Activated CD8-positive, alpha-beta memory T cell treated with anti-CD3 and anti-CD28 coated beads for 4 hours (primary cell): ENCODE results near the gene ITGAD.
A peak's percentile ranks its signal among the peaks of the same experiment; 100 is the strongest.

Experiments
- DNase-seq, 2 donors: peaks; one replicate each; pipeline ENCODE4 v3.0.0-alpha.2; 2020; ENCODE audit warnings: low read depth in 2 of 2

Gene ITGAD

DNA sequence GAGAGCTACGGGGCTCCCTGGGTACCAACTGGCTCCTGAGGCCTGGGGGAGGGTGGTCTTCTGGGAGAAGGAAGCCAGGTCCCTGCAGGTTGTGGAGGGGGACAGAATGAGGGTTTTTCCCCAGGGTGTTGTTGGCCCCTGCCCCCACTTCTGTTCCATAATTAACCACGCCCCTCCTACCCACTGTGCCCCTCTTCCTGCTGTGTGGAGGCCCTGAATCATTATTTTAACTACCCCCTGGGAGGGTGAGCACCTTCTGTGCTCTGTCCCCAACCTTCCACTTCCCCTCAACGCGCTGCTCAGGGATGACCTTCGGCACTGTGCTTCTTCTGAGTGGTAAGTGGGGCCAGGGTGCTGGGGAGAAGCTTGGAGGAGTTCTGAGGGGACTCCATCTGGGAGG, at the start of gene ITGAD:
Gene ITGAD, plus strand, starts transcription at position 280 of the 400 bp plus-strand sequence. Its CDS starts 26 bp downstream, at position 306.
- no peak for DNase-seq

DNA sequence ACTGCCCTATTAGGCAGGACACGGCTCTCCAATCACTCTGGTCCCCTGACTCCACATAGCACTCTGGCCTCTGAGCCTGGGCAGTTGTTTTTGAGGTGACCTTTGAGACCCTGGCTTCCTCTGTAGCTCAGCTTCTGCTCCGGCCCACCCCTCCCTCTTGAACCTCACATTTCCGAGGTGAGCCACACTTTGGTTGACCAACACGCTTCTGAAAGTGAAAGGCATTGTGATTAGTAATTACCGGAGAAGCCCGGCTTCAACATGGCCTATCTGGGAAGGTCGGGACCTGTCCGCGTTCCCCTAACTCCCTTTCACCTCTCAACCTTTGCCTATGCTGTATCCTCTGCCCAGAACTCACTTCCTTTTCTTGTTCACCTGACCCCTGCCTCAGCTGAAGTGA, 48.4 kb upstream of the ITGAD start:
- DNase-seq = no peak

DNA sequence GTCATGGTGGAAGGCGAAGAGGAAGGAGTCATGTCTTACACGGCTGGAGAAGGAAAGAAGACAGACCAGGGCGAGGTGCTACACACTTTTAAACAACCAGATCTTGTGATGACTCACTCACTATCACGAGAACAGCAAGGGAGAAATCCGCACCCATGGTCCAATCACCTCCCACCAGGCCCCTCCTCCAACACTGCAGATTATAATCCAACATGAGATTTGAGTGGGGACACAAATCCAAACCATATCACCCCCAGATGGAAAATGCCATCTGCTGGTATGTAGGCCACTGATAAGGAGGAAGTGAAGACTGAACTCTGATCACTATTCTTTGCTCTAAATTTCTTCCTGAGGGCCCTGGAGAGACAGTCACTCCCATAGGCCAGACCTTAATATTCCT, 45.7 kb upstream of the ITGAD start:
- DNase-seq = no peak

DNA sequence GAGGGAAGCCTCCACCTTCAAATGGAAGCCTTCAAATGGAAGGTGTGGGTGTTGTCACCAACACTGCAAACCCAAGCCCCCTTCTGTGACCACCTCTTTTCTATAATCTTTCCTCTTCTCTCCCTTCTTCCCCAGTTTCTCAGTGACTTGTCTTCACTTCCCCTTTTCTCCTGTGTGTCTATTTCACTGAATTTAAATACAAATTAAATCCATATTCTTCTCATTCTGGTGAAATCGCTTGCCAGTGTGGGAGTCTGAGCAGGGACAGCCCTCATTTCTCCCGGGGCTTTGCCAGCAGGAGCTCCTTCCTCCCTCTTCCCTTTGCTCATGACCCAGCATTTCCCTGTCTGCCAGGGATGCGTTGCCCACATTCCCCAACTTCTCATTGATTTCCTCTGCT, 44.6 kb upstream of the ITGAD start:
- no peak for DNase-seq

DNA sequence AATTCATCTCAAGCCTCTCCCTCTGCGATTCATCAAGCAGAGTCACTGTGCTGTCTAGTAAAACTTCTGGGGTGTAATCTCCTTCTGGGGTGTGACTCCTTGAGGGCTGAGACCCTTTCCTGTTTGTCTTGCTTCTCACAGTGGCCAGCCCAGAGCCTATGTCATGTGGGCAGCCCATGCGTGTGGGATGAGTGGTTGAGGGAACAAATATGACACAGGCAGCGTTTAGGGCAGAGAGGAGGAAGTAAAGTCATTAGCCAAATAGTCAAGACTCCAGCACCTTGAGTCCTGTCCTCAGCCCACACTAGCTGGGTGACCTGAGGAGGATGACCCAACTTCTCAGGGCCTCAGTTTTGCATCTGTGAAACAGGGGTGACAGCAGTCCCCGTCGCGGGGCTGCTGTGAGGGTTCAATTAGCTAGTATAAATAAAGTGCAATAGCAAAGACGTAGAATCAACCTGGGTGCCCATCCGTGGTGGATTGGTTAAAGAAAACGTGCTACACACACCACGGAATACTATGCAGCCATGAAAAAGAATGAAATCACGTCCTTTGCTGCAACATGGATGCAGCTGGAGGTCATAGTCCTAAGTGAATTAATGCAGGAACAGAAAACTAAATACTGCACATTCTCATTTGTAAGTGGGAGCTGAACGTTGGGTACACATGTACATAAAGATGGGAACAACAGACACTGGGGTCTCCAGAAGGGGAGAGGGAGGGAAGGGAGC, 42.7 kb upstream of the ITGAD start:
- no peak for DNase-seq

DNA sequence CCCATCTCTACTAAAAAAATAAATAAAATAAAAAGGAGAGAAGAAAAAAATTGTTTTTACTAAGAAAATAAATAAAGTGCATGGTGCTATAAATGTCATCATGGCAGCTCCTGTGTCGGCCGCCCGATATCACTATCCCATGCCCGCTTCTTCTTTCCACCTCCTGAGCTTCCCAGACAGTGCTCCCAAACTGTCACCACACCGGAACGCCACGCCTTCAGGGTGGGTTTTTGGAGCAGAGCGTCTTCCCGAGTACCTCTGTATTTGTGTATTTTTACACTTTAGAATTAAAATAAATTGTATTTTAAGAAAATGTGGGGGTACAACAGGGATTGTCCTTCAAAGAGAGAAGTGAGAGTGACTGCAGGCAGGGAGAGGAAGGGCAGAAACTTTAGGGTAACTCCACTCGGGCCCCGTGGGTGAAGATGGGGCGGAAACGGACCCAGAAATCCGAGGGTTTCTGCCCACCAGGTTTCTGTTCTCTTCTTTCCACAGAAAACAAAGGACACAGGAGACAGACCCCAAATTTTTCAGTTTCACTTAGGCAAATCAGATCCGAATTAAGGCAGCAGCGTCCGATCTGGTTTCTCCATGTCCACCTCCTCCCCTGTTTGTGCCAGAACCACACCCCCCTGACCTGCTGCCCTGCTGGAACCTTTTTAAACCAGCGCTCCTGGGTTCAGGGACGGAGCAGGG, 41.7 kb upstream of the ITGAD start:
- no peak for DNase-seq

DNA sequence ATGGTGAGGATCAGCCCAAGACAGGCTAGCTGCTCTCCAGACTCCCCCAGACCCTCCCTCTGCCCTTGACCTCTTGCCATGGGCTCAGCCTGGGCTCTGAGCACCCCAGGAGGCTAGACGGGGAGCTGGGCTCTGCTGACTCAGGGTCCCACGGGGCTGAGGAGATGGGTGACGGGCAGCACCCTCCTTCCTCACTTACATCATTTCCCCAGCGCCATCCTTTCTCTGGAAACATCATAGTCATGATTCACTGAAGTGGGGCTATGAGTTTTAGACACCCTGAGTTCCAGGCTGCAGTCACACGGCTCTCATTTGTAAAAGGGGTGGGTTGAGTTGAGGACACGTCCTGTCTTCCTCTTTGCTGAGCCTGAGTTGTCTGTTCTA, 41.2 kb upstream of the ITGAD start:
- no peak for DNase-seq

DNA sequence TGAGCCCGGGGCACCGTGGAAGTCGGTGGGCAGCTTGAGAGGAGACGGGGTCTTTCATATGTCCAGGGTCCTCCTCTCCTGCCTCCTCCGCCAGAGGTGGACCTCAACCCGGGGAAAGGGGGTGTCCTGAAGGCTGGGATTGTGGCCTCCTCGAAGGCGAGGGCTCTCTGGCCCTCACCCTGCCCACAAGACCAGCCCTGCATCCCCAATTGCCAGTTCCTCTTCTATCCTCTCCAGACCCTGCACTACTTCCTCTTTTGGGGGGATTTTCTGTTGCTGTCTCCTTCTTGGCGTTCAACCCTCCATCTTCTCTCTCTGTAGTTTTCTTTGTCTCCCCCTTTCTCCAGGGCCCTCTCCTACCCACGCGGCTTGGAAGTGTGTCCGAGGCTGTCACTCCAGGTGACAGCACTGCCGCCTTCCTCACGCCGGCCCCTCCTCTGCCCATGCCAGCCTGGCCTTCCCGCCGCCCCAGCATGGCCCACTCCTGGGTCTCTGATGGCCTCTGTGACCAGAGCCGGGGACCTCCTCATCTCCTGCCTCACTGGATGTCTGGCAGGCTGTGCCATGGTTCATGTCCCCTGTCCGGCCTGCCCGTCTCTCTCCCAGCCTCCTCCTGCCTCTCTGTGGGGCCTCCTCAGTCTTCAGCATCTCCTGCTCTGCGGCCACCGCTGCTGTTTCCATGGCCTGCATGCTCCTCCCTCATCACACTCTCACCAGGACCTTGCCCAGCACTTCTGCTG, 40.6 kb upstream of the ITGAD start:
- DNase-seq = no peak

DNA sequence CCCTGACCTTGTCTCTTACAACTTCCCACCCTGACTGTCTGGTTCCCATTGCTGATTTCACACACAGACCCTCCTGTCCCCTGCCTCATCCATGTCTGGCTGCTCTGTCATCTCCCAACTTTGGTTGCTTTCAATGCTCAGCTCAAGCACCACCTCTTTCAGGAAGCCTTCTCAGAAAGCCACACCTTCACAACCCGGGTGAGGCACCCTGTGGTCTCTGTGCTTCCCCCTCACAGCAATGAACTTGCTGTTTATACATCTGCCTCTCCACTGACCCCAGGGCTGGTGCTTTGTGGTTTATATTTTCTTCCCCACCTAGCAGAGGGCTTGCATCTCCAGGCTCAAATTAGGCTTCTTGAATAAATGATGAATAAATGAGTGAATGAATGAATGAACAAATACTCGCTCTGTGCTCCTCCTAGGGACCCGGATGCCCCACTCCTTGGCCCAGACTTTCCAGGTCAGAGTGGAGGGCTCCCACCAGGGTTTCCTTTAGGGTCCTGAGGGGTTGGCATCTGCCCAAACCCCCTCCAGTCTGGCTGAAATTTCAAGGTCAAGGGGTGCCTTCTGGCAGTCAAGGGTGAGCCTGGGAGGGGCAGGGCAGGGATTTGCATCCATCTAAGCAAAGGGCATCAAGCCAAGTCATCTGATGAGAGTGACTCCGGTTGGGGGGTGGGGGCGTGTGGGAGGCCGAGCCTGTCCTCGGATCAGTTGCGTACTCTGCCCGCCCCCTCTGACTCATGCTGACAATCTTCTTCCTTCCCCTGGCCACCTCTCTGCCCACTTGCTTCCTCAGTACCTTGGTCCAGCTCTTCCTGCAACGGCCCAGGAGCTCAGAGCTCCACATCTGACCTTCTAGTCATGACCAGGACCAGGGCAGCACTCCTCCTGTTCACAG, 38.5 kb upstream of the ITGAD start, which contains the start of gene ITGAX:
Gene ITGAX, plus strand, starts transcription at position 783 of the 898 bp plus-strand sequence. Its CDS starts 79 bp downstream, at position 862.
- DNase-seq = peak; percentile 52 to 53

DNA sequence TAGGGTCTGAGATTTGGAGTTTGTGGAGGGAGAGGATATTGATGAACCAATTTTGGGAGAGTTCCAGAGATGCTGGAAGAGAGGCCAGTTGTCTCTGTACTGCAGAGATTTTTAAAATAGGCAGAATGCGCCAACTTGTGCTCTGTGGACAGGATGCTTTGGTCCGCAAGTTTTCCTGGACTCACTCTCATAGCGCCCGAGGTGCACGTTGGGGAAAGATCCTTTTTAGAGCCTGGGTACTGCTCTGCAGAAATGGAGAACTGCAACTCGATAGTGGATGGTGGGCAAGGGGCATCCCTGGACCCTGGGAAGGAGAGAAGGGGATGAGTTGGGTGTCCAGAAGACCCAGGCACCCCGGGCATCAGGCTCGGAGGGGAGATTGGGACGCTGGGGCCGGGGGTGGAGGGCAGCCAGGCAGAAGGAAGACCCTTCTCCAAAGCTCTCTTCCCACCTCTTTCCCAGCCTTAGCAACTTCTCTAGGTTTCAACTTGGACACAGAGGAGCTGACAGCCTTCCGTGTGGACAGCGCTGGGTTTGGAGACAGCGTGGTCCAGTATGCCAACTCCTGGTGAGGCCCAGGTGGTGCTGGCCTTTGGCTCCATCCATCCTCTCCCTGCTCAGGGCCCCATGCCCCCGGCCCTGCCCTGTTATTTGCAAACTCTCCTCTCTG, 37.6 kb upstream of the ITGAD start:
- DNase-seq = no peak

DNA sequence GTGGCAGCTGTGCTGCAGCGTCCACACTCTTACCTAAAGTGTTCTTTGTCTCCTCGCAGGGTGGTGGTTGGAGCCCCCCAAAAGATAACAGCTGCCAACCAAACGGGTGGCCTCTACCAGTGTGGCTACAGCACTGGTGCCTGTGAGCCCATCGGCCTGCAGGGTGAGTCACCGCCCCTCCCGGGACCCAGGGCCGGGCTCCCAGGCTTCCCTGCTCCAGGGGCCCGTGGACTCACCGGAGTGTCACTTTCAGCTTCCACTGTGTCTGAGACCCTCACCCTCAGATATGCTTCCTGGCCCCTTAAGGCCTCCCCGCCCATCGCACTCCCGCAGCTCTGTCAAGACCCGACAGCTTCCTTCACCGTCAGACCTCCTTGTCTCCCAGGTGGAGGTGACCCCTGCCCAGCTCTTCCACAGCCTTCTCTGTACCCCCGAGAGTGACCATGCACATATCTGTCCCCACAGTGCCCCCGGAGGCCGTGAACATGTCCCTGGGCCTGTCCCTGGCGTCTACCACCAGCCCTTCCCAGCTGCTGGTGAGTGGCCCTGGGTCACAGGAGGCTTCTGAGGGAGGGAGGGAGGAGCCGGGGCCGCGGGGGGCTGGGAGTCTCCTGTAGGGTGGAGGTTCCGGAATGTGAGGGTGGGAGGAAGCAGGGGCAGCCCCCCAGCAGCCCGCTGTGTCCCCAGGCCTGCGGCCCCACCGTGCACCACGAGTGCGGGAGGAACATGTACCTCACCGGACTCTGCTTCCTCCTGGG, 36.4 kb upstream of the ITGAD start:
- DNase-seq = no peak

DNA sequence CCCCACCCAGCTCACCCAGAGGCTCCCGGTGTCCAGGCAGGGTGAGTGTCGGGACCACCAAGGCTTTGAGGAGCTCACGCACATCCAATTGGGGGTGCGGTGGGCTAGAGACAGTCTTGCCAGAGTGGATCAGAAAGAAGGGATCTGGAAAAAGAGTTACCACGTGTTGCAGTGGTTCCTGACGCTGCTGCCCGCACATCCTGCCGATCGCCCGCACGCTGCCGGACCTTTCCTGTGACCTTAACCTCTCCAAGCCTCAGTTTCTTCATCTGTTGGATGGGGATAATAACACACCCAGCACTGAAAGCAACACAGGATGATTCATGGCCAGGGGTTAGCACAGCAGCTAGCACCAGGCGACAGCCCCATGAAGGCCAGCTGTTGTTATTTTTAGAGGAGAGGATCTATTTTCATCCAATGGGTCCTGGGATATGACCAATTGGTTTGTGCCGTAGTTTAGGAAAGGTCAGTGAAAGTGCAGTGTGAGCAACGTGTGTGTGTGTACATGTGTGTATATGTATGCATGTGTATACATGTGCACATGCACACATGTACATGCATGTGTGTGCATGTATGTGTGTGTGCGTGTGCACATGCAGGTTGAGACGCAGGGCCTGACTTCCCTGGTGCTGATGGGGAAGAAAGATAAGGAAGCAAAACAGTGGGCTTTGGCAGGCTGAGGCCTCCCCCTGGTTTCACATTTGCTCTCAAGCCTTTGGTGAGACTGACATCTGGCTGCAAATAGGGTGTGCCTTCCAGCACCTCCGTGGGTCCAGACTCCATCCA, 35.6 kb upstream of the ITGAD start:
- no peak for DNase-seq

DNA sequence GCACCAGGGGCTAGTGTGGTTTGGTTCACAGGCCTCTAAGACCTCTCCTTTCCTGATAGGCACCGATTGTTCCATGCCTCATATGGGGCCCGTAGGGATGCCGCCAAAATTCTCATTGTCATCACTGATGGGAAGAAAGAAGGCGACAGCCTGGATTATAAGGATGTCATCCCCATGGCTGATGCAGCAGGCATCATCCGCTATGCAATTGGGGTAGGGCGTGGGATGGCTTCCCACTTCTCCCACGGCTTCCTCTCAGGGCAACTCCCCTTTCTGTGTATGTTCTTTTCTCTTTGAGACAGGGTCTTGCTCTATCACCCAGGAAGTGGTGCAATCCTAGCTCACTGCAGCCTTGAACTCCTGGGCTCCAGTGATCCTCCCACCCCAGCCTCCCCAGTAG, 32.9 kb upstream of the ITGAD start:
- no peak for DNase-seq

DNA sequence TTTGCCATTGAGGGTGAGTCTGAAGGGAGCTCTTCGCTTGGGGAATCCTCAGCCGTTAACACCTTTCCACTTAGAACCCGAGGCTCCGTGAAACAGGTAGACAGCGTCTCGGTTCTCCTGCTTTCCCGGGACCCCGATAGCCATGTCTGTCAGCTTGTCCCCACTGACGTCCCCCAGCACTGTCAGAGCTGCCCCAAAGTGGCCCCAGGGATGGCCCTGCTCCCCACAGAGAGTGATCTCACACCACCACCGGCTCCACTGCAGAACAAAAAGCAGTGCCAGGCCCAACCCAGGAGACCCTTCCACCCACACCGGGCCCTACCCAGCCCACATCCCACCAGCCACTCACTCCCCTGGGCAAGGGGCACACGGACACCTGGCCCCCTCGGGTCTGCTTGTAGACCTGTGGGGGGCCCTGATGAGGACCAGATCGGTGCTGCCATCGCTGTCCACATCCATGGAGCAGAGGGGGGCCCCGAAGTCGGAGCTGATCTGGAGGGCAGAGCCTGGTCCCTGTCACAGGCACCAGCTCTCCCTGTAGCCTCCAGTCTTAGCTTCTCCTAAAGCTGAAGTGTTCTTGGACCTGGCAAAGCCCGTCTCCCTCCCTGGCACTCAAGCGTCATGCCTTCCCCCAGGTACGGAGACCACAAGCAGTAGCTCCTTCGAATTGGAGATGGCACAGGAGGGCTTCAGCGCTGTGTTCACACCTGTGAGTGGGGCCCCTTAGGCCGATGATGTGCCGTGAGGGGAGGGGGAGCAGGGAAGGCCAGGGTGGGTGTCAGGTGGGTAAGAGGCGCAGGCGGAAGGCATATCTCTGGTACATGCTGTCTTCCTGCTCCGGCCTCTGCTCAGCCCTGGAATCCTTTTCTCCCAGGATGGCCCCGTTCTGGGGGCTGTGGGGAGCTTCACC, 31.7 kb upstream of the ITGAD start:
- DNase-seq = no peak

DNA sequence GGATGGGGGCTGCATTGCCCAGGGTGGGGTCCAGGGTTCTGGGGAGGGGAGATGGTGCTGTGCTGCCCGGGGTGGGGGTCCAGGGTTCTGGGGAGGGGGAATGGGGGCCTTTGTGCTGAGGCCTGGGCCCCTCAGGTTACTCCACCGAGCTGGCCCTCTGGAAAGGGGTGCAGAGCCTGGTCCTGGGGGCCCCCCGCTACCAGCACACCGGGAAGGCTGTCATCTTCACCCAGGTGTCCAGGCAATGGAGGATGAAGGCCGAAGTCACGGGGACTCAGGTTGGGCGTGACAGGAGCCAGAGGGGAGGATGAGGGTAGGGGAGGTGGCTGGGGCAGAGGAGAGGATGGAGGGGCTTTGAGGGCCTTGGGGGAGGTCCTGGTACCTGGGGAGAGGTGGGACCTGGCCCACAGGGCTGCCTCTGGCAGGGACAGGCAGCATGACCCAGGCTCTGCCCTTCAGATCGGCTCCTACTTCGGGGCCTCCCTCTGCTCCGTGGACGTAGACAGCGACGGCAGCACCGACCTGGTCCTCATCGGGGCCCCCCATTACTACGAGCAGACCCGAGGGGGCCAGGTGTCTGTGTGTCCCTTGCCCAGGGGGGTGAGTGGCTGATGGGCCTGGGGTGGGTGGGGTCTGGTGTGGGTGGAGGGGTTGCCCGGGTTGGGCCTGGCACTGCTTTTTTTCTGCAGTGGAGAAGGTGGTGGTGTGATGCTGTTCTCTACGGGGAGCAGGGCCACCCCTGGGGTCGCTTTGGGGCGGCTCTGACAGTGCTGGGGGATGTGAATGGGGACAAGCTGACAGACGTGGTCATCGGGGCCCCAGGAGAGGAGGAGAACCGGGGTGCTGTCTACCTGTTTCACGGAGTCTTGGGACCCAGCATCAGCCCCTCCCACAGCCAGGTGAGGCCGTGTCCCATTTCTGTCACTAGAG, 30.4 kb upstream of the ITGAD start:
- DNase-seq = no peak

DNA sequence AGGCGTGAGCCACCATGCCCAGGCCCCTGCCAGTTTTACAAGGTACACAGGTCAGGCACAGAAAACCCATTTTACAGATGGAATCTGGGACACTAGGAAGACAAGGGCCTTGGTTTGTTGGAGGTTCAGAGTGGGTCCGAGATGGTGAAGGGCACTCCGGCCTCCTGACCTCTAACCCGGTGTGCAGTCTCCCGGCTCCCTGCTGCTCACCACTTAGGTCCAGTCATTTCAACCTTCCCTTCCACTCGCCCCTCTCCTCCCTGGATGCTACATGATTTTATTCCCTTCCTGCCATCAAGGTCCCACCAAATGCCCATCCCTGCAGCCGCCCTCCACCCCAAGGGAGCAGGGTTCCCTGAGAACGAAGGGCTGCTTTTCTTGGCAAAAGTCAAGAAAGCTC, 29.4 kb upstream of the ITGAD start:
- DNase-seq = no peak

DNA sequence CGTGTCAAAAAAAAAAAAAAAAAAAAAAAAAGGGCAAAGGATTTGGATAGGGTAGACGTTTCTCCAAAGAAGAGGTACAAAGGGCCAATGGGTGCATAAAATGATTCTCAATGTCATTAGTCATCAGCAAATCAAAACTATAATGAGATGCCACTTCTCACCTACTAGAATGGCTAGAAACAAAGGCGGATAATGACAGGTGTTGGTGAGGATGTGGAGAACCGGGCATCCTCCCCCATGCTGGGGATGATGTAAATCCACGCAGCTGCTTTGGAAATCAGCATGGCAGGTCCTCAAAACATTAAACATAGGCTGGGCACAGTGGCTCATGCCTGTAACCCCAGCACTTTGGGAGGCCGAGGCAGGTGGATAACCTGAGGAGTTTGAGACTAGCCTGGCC, 28.7 kb upstream of the ITGAD start:
- DNase-seq = no peak
